Measurements from ENCODE around the gene A1BG. TPM values are rescaled to one million over a fixed set of nuclear protein-coding genes. Genes with fewer than 3 reads are reported as not detected.

The A1BG gene
- total RNA-seq, 1 donor from 2014 or later, result 21.8 TPM

GRCh38 chr19:58325311-58326022, 27.8 kb downstream of the A1BG start:
- Mint-ChIP-seq H3K4me1 (peaks cover 2% of the 10 kb centered on the region), H3K4me3 (no peak overlapping the region), H3K36me3 (ENCODE audit: low read depth) (peaks cover 2% of the 10 kb centered on the region), H3K27ac (no peak overlapping the region), H3K27me3 (no peaks in the 10 kb centered on the region), H3K9me3 (no peaks in the 10 kb centered on the region)
- no peak for DNase-seq
- intact Hi-C loops (cut with micrococcal nuclease), result loop anchor here (1.0 to 2.0 kb wide), 6 partner anchors 20 to 915 kb away; partner anchors contain the start of genes ERVK3-1, ZNF132, ZNF17 and ZNF324
- no peak for ATAC-seq (ENCODE audit: low read depth)
- POLR2A ChIA-PET, result interaction anchor here (0.9 to 2.1 kb wide), 5 partner anchors 20 to 194 kb away, joined by 3 to 24 read pairs (median 16); partner anchors contain the start of genes ERVK3-1, ZBTB45, ZNF324B and ZNF497
- CTCF ChIA-PET, result interaction anchor here (1.5 to 2.1 kb wide), 2 partner anchors 20 to 194 kb away, joined by 3 to 5 read pairs; partner anchors contain the start of gene ZBTB45
- TF ChIP-seq CTCF (IDR thresholded peaks at IDR 0.05), result no peak

DNA sequence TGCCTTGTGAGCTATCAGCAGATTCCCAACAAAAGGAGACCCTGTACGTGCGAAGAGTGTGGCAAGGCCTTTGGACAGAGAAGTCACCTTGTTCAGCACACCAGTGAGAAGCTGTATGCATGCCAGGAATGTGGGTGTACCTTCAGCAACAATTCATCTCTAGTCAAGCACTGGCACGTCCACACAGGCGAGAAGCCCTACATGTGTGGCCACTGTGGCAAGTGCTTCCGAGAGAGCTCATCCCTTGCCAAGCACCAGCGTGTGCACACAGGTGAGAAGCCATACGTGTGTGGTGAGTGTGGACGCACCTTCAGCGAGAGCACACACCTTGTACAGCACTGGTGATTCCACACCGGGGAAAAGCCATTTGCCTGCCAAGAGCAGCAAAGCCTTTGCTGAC, 34.1 kb downstream of the A1BG start:
- no peak overlapping the region for H3K4me3 Mint-ChIP-seq
- H3K36me3 Mint-ChIP-seq (ENCODE audit: low read depth), result peaks cover 21% of the 10 kb centered on the region
- TF ChIP-seq CTCF (IDR thresholded peaks at IDR 0.05), result no peak
- no peaks in the 10 kb centered on the region for H3K9me3 Mint-ChIP-seq
- no peaks in the 10 kb centered on the region for H3K4me1 Mint-ChIP-seq
- no peaks in the 10 kb centered on the region for H3K27me3 Mint-ChIP-seq
- ChIA-PET CTCF (no interaction called here), POLR2A (interaction anchor here (1.0 to 1.2 kb wide), 2 partner anchors 43 to 62 kb away, joined by 3 to 4 read pairs; partner anchors contain the start of genes ZNF497 and ZNF837)
- no peak for DNase-seq
- intact Hi-C loops (cut with micrococcal nuclease), result no loop called here
- ATAC-seq (ENCODE audit: low read depth), result no peak
- no peak overlapping the region for H3K27ac Mint-ChIP-seq

DNA sequence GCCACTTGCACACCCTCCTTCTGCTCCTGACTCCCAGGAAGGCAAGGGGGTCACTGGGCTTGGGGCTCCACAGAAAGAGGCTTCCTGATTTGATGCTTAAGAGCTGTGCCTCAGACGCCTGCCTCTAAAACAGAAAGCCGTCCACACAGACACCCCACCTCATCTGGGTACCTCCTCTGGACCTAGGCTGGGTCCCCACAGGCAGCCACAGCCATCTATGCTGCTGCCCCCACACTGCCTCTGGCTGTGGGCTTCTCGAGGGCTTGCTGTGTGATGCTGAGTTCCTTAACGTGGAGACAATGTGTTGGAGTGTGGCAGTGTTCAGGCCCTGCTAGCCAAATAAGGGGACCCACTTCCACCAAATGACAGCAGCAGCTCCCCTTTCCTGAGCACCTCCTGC, 35.0 kb downstream of the A1BG start:
- Mint-ChIP-seq H3K9me3 (no peaks in the 10 kb centered on the region), H3K27me3 (no peaks in the 10 kb centered on the region), H3K4me1 (no peaks in the 10 kb centered on the region), H3K4me3 (no peak overlapping the region), H3K27ac (no peak overlapping the region), H3K36me3 (ENCODE audit: low read depth) (peaks cover 30% of the 10 kb centered on the region)
- POLR2A ChIA-PET, result interaction anchor here (1.0 to 1.2 kb wide), 2 partner anchors 44 to 63 kb away, joined by 3 to 4 read pairs; partner anchors contain the start of genes ZNF497 and ZNF837
- DNase-seq, result no peak
- intact Hi-C loops (cut with micrococcal nuclease), result no loop called here
- TF ChIP-seq CTCF (IDR thresholded peaks at IDR 0.05), result no peak
- no peak for ATAC-seq (ENCODE audit: low read depth)
- CTCF ChIA-PET, result no interaction called here

DNA sequence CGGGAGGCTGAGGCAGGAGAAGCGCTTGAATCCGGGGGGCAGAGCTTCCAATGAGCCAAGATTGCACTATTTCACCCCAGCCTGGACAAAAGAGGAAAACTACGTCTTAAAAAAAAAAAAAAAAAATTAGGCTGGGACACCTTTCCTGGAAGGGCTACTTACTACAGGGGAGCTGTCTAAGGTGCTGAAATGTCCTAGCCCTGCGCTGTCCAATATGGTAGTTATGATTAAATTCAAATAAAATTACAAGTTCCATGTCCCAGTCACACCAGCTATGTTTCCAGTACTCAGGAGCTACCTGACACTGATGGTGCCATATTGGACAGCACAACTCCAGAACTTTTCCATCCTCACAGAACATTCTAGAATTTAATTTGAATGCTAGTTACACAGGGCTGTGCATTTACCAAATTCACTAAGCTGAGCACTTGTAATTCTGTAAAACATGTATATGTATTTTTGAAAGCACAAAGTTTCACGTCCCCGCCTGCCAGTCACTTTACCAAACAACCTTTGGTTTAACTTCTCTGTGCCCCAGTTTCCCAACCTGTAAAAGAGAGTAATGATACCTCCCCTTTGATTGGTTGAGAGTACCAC, 35.7 kb downstream of the A1BG start:
- H3K4me1 Mint-ChIP-seq, result no peaks in the 10 kb centered on the region
- no peak overlapping the region for H3K4me3 Mint-ChIP-seq
- no peak for ATAC-seq (ENCODE audit: low read depth)

More for the DNA sequence above, 35.7 kb downstream of the A1BG start:
- no peaks in the 10 kb centered on the region for H3K27me3 Mint-ChIP-seq
- no peaks in the 10 kb centered on the region for H3K9me3 Mint-ChIP-seq
- POLR2A ChIA-PET, result interaction anchor here (1.3 kb wide), 1 partner anchor 12 kb away, joined by 8 read pairs; the partner anchor contains the start of gene ERVK3-1
- peaks cover 37% of the 10 kb centered on the region for H3K36me3 Mint-ChIP-seq (ENCODE audit: low read depth)
- intact Hi-C loops (cut with micrococcal nuclease), result no loop called here
- DNase-seq, result no peak
- CTCF ChIA-PET, result no interaction called here
- no peak overlapping the region for H3K27ac Mint-ChIP-seq
- no peak for TF ChIP-seq CTCF (IDR thresholded peaks at IDR 0.05)

All from activated B cell treated with CpG ODN at 0.5 μM for 24 hours (primary cell).